C4-2B (cell line): ENCODE results near the gene LARGE1.

Source experiments
- CTCF ChIP-seq: fragments of 450-650 bp; conservative IDR thresholded peaks from 2 replicates; pipeline ENCODE4 v1.5.1; 2017; ENCODE audit warnings: mild to moderate bottlenecking
- ZFX ChIP-seq: fragments of 450-650 bp; IDR thresholded peaks from 2 replicates; pipeline ENCODE4 v1.6.1; 2017

GRCh38 chr22:33472462-33473344, 447.6 kb downstream of the LARGE1 start:
- TF ChIP-seq CTCF (no peak), ZFX (no peak)
